Esophagus (tissue), 2 donors: ENCODE data around the gene WSCD1. TPM values are rescaled to one million over a fixed set of nuclear protein-coding genes. Genes with fewer than 3 reads are reported as not detected.

ENCODE experiments used
- H3K27ac ChIP-seq, 2 donors: one replicate each; pipeline ENCODE4 v1.5.1; 2013; ENCODE audit warnings: low read depth in 2 of 2, mild to moderate bottlenecking in 2 of 2, inconsistent platforms in 1 of 2, low read length in 1 of 2, moderate library complexity in 1 of 2
- H3K27me3 ChIP-seq, 2 donors: one replicate each; pipeline ENCODE4 v1.6.1; 2013; ENCODE audit warnings: low read length in 2 of 2, control low read depth in 1 of 2, mild to moderate bottlenecking in 1 of 2; ENCODE audit not compliant: insufficient read depth in 2 of 2, control insufficient read depth in 1 of 2
- H3K36me3 ChIP-seq, 2 donors: one replicate each; pipeline ENCODE4 v1.6.1; 2013; ENCODE audit warnings: low read length in 1 of 2; ENCODE audit not compliant: control insufficient read depth in 2 of 2, insufficient read depth in 2 of 2
- H3K4me1 ChIP-seq, 2 donors: one replicate each; pipeline ENCODE4 v1.6.1; 2013; ENCODE audit warnings: low read length in 1 of 2; ENCODE audit not compliant: control insufficient read depth in 2 of 2, insufficient read depth in 2 of 2
- H3K4me3 ChIP-seq, 2 donors: one replicate each; pipeline ENCODE4 v1.5.1; 2013; ENCODE audit warnings: low read length in 2 of 2, mild to moderate bottlenecking in 2 of 2, low read depth in 1 of 2, moderate library complexity in 1 of 2
- H3K9me3 ChIP-seq, 2 donors: one replicate each; pipeline ENCODE4 v1.6.1; 2013; ENCODE audit warnings: mild to moderate bottlenecking in 2 of 2, low read depth in 1 of 2, low read length in 1 of 2, moderate library complexity in 1 of 2; ENCODE audit not compliant: control insufficient read depth in 2 of 2, insufficient read depth in 1 of 2
- WGBS, 2 donors: extraction: QIAGEN DNeasy Blood & Tissue Kit; methylation state at CpG; one replicate each; pipeline ENCODE4 v1.1.7; 2013; 5-methylcytosine and 5-hydroxymethylcytosine counted together
- polyA plus RNA-seq, 2 donors: library from polyadenylated mRNA; stranded (reverse); fragments of 200-250 nt; gene quantifications; one replicate each; pipeline ENCODE4 v1.2.3, GENCODE V29; 2013
- donor health status: healthy with polysubstance abuse.
- donor health status: Bipolar disorder and iron deficiency.

The WSCD1 gene
- polyA plus RNA-seq, 2 donors: 0.16 to 0.45 TPM

DNA sequence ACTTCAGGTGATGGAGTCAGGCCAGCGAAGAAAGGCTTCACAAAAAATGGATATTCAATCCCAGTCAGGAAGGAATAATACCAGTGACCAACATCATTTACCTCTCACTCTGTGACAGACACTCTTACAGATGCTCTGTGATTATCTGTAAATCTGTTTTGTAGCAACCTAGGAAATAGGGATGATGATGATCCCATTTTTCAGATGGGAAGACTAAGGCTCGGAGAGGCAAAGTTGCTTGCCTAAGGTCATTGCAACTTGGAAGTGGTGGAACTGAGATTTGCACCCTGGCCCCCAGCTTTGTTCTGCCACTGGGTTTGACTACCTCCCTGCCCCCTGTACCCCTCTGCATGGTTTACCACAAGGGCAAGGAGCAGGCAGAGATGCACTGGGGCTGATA is 14.1 kb upstream of the WSCD1 start:
- H3K4me1 ChIP-seq: peaks cover 0 to 3% of the 10 kb centered on the region in 2 donors
- H3K9me3 ChIP-seq: no peaks in the 10 kb centered on the region
- no peak overlapping the region for H3K4me3 ChIP-seq
- H3K36me3 ChIP-seq: no peaks in the 10 kb centered on the region
- 91 to 96% methylated on average over 2 of the region's 2 CpGs for WGBS, 2 donors
- H3K27ac ChIP-seq: no peak overlapping the region
- H3K27me3 ChIP-seq: no peaks in the 10 kb centered on the region

DNA sequence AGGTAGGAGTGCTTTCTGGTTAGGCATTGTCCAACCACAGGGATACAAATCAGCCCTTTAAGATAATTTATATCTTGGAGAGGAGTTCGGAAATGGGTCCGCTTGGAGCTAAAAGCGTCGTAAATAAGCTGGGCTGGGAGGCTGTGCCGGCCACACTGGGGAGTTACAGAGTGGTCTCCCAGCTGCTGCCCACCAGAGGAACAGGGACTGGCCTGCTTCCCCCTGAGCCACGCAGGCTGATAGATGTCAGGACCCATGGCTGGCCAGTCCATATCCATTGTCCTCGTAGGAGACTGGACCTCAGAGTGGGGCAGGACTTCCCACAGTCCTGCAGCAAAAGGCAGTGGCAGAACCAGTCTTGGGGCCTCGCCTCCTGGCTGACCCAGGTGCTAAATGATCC is 12.6 kb upstream of the WSCD1 start:
- Histone ChIP-seq H3K36me3 (no peaks in the 10 kb centered on the region), H3K27me3 (no peaks in the 10 kb centered on the region), H3K27ac (no peak overlapping the region), H3K9me3 (no peaks in the 10 kb centered on the region), H3K4me1 (peaks cover 0 to 3% of the 10 kb centered on the region in 2 donors), H3K4me3 (no peak overlapping the region)
- WGBS, 2 donors: 71 to 81% methylated on average over 8 of the region's 8 CpGs

DNA sequence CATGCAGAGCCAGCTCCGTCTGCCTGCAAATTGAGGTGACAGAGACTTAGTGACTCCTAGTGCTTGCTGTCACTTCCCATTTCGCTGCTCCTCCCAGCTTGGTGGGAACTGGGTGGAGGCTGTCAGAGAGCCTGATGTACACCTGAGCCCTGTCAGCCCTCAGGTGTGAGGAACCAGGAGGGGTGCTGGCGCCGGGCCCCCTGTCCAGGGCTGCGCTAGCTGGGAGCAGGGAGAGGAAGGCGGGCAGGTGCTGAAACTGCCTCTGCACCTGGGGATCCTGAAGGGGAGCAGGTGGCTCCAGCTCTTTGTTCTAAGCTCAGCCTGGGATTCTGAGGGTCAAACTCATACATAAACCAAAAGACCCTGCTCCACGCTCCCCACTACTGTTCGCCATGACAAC is 10.8 kb upstream of the WSCD1 start:
- no peak overlapping the region for H3K4me3 ChIP-seq
- H3K27me3 ChIP-seq: no peaks in the 10 kb centered on the region
- 77 to 80% methylated on average over 8 of the region's 8 CpGs for WGBS, 2 donors
- no peak overlapping the region for H3K27ac ChIP-seq
- H3K4me1 ChIP-seq: peaks cover 0 to 3% of the 10 kb centered on the region in 2 donors
- no peaks in the 10 kb centered on the region for H3K9me3 ChIP-seq
- H3K36me3 ChIP-seq: no peaks in the 10 kb centered on the region

DNA sequence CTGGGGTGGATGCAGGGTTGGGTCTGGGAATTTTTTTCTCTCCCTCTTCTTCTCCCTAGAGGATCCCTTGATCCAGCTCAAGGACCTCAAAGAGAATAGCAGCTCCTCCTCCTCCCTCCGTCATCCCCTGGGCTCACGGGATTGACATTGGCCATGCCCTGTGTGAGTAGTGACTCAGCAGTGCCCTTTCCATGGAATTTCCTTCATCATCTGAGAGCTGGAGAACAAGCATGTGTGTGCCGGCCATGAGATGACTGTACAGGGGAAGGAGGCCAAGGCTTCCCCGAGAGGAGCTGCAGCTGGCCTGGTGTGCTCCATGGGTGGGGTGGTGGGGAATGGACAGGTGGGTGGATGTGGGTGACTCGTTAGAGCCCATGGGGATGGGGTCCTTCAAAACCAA is 8.9 kb upstream of the WSCD1 start:
- H3K27ac ChIP-seq: no peak overlapping the region

DNA sequence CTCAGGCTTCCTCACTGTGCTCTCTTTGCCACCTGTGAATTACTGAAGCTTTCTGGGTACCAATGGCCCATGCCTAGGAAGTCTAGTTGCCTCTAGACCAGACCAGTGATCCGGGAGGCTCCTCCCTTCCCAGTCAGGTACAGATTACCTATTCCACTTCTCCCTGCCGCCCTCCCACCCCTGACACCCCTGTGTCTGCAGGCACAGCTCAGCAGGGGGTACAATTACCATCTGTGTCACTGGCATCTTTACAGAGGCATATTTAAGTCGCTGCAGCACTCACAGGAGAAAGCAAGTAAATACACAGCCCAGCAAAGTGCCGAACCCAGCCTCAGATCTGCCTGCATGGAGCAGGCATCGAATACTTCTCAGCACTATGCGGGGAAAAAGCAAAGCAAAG is 5.3 kb upstream of the WSCD1 start:
- peaks cover 0 to 3% of the 10 kb centered on the region in 2 donors for H3K4me1 ChIP-seq

More for the DNA sequence above, 8.9 kb upstream of the WSCD1 start:
- Histone ChIP-seq H3K4me1 (peaks cover 0 to 3% of the 10 kb centered on the region in 2 donors), H3K36me3 (no peaks in the 10 kb centered on the region), H3K4me3 (no peak overlapping the region), H3K27me3 (no peaks in the 10 kb centered on the region), H3K9me3 (no peaks in the 10 kb centered on the region)
- WGBS, 2 donors: 34 to 39% methylated on average over 5 of the region's 5 CpGs

DNA sequence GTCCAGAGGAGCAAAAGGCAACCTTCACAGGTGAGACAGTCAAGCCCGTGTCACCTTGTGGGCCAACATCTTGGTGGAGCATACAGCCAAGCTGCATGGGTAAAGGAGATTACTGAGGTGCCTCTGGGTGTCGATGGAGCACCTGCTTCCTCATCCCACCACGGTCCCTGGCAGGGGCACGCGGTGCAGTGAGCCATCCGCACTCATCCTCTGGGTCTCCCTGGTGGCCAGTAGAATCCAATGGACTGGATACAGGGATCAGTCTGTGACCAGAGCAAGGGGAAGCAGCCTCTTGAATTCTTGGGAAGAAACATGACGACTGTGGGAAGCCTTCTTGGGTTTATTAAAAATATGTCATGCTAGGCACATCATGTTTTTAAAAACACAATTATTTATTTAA is 4.8 kb upstream of the WSCD1 start:
- no peak overlapping the region for H3K4me3 ChIP-seq
- no peaks in the 10 kb centered on the region for H3K9me3 ChIP-seq
- H3K27me3 ChIP-seq: peaks cover 0 to 3% of the 10 kb centered on the region in 2 donors
- WGBS, 2 donors: 78 to 81% methylated on average over 7 of the region's 7 CpGs
- H3K27ac ChIP-seq: no peak overlapping the region
- H3K4me1 ChIP-seq: peaks cover 0 to 4% of the 10 kb centered on the region in 2 donors
- no peaks in the 10 kb centered on the region for H3K36me3 ChIP-seq

More for the DNA sequence above, 5.3 kb upstream of the WSCD1 start:
- Histone ChIP-seq H3K9me3 (no peaks in the 10 kb centered on the region), H3K27ac (no peak overlapping the region), H3K27me3 (peaks cover 0 to 3% of the 10 kb centered on the region in 2 donors), H3K36me3 (no peaks in the 10 kb centered on the region), H3K4me3 (no peak overlapping the region)
- WGBS, 2 donors: 44 to 51% methylated on average over 6 of the region's 6 CpGs

DNA sequence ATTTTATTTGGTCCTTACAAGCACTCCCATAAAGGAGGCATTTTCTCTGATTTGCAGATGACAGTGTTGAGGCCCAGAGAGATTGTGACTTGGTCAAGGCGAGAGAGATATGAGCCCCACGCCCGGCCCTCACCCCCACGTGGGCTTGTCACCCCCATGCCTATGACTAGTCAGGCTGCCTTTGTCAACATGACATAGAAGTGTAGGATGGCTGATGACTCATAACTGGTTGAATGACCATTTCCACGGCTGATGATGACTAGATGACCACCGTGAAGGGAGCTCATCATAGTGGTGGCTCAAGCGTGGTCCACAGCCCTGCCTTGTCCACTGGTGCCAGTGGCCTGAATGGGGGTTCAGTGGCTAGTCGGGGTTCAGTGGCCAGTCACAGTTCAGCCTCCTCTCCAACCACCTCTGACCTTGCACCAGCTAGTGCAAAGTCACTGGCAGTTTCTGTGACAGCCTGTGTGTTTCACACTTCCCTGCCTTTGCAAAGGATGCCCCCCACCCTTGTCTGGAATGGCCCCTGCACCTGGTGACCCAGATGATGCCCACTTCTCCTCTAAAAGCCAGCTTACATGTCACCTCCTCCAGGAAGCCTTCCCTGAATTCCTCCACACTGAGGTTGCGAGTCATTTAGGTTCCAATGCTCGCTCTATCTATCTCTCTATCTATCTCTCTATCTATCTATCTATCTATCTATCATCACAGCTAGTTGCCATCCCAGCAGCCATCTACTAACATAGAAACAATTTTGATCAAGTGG is 3.8 kb upstream of the WSCD1 start:
- Histone ChIP-seq H3K27me3 (peaks cover 0 to 3% of the 10 kb centered on the region in 2 donors), H3K4me3 (no peak overlapping the region), H3K27ac (no peak overlapping the region), H3K36me3 (no peaks in the 10 kb centered on the region), H3K4me1 (peaks cover 4 to 5% of the 10 kb centered on the region in 2 donors), H3K9me3 (peaks cover 0 to 4% of the 10 kb centered on the region in 2 donors)
- WGBS, 2 donors: 68 to 71% methylated on average over 10 of the region's 10 CpGs

DNA sequence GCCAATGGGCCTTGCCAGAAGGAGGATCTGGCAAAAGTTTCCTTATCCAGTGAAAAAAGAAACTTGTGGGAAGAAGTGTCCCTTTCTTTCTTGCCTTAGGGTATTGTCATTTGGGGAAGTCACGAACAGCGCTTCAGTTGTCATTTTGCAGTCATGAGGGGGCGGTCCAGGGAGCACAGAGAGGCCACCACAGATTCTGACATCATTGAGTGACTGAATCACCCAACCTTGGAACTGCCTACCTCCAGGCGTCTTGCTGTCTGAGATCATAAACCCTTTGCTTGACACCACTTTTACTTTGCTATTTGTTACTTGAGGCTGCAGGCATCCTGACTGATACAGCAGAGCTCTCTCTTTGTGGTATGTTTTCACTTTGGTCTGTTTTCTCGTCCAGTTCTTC is 3.1 kb upstream of the WSCD1 start:
- H3K27me3 ChIP-seq: peaks cover 0 to 3% of the 10 kb centered on the region in 2 donors
- no peak overlapping the region for H3K4me3 ChIP-seq
- H3K27ac ChIP-seq: no peak overlapping the region
- H3K9me3 ChIP-seq: peaks cover 0 to 4% of the 10 kb centered on the region in 2 donors
- H3K36me3 ChIP-seq: no peaks in the 10 kb centered on the region
- 65 to 74% methylated on average over 5 of the region's 5 CpGs for WGBS, 2 donors
- peaks cover 4 to 5% of the 10 kb centered on the region in 2 donors for H3K4me1 ChIP-seq

DNA sequence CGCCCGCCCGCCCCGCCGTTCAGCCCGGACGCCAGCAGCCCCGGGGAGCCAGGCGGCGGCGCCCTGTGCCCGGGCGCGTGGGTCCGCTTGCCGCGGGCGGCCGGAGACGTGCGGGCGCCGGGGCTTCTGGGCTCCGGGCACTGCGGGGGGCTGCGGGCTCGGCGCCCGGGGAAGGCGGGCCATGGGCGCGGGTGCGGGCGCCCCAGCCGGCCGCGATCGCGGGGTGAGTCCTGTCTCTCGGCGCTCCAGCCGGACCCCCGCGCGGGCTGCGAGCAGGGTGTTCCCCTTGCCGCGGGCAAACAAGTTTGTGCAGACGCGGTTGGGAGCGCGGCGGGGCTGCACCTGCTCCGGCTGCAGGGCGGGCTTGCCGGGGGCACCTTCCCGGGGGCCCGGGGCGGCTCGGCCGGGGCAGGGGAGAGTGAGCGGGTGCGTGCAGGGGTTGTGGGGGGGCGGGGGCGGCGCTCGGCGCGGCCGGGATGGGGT is 292 bp downstream of the WSCD1 start:
- Histone ChIP-seq H3K27ac (no peak overlapping the region), H3K27me3 (peaks cover 0 to 3% of the 10 kb centered on the region in 2 donors)

More for the DNA sequence above, 292 bp downstream of the WSCD1 start:
- WGBS, 2 donors: 0 to 1% methylated on average over 18 to 70 of the region's 70 CpGs
- Histone ChIP-seq H3K9me3 (peaks cover 0 to 4% of the 10 kb centered on the region in 2 donors), H3K4me3 (peak overlapping the region; percentile 31 to 63), H3K36me3 (no peaks in the 10 kb centered on the region), H3K4me1 (peaks cover 4 to 5% of the 10 kb centered on the region in 2 donors)
